ENCODE results near the gene NCKAP5.
A peak's percentile ranks its signal among the peaks of the same experiment; 100 is the strongest.

Gene NCKAP5

GRCh38 chr2:133338224-133338623 is 230.0 kb downstream of the NCKAP5 start:
- DNase-seq (ENCODE audit: low read depth in 2 of 2): peak in 1 of 2 experiments; percentile 5

GRCh38 chr2:133334923-133335322 is 233.3 kb downstream of the NCKAP5 start:
- DNase-seq (ENCODE audit: low read depth in 2 of 2): no peak

GRCh38 chr2:133333181-133333580 is 235.1 kb downstream of the NCKAP5 start:
- no peak for DNase-seq (ENCODE audit: low read depth in 2 of 2)

- no peak for DNase-seq (ENCODE audit: low read depth in 2 of 2)
Measured at GRCh38 chr2:133331436-133331835, 236.8 kb downstream of the NCKAP5 start.

- peak; percentile 25 to 29 for DNase-seq (ENCODE audit: low read depth in 2 of 2)
Measured at GRCh38 chr2:133326652-133327397, 241.4 kb downstream of the NCKAP5 start.

GRCh38 chr2:133324150-133324561 is 244.1 kb downstream of the NCKAP5 start:
- DNase-seq (ENCODE audit: low read depth in 2 of 2): peak; percentile 61 to 66

- no peak for DNase-seq (ENCODE audit: low read depth in 2 of 2)
Measured at GRCh38 chr2:133322909-133323308, 245.4 kb downstream of the NCKAP5 start.

GRCh38 chr2:133317178-133317577 is 251.1 kb downstream of the NCKAP5 start:
- no peak for DNase-seq (ENCODE audit: low read depth in 2 of 2)

GRCh38 chr2:133316557-133316956 is 251.7 kb downstream of the NCKAP5 start:
- no peak for DNase-seq (ENCODE audit: low read depth in 2 of 2)

- DNase-seq (ENCODE audit: low read depth in 2 of 2): no peak
Measured at GRCh38 chr2:133315280-133315679, 253.0 kb downstream of the NCKAP5 start.

- DNase-seq (ENCODE audit: low read depth in 2 of 2): no peak
Measured at GRCh38 chr2:133314795-133315194, 253.5 kb downstream of the NCKAP5 start.

- no peak for DNase-seq (ENCODE audit: low read depth in 2 of 2)
Measured at GRCh38 chr2:133312038-133312729, 256.1 kb downstream of the NCKAP5 start.

- DNase-seq (ENCODE audit: low read depth in 2 of 2): no peak
Measured at GRCh38 chr2:133306236-133306635, 262.0 kb downstream of the NCKAP5 start.

- DNase-seq (ENCODE audit: low read depth in 2 of 2): no peak
Measured at GRCh38 chr2:133304344-133304743, 263.9 kb downstream of the NCKAP5 start.

- no peak for DNase-seq (ENCODE audit: low read depth in 2 of 2)
Measured at GRCh38 chr2:133303150-133303549, 265.1 kb downstream of the NCKAP5 start.

GRCh38 chr2:133296401-133296800 is 271.9 kb downstream of the NCKAP5 start:
- DNase-seq (ENCODE audit: low read depth in 2 of 2): no peak

GRCh38 chr2:133293544-133294353 is 274.5 kb downstream of the NCKAP5 start:
- no peak for DNase-seq (ENCODE audit: low read depth in 2 of 2)

- no peak for DNase-seq (ENCODE audit: low read depth in 2 of 2)
Measured at GRCh38 chr2:133292259-133292658, 276.0 kb downstream of the NCKAP5 start.

- peak; percentile 23 to 41 for DNase-seq (ENCODE audit: low read depth in 2 of 2)
Measured at GRCh38 chr2:133287709-133288108, 280.6 kb downstream of the NCKAP5 start.

- no peak for DNase-seq (ENCODE audit: low read depth in 2 of 2)
Measured at GRCh38 chr2:133286326-133286922, 281.8 kb downstream of the NCKAP5 start.

GRCh38 chr2:133273031-133273430 is 295.2 kb downstream of the NCKAP5 start:
- no peak for DNase-seq (ENCODE audit: low read depth in 2 of 2)

- no peak for DNase-seq (ENCODE audit: low read depth in 2 of 2)
Measured at GRCh38 chr2:133271105-133271504, 297.2 kb downstream of the NCKAP5 start.

Measured in fibroblast of skin of left biceps (primary cell).